H1 (cell line): Measurements from ENCODE around the gene FMO3. TPM values are rescaled to one million over a fixed set of nuclear protein-coding genes. Genes with fewer than 3 reads are reported as not detected.

ENCODE experiments used
- CTCF ChIA-PET: fragments of 300-600 bp; sonication (Branson Sonifier 250); formaldehyde crosslinking; loops from one replicate; lab custom pipeline; 2021; ENCODE audit not compliant: partially characterized antibody; lab: Charles Lee
- POLR2A ChIA-PET: fragments of 300-600 bp; sonication (Branson Sonifier 250); formaldehyde crosslinking; loops from one replicate; lab custom pipeline; 2021; ENCODE audit warnings: inconsistent platforms; ENCODE audit not compliant: partially characterized antibody; lab: Charles Lee
- DNase-seq, 2 experiments: peaks; one replicate each; pipeline versions ENCODE4 v3.0.0 to v3.0.0-alpha.2; 2010 to 2022; ENCODE audit warnings: low spot score in 2 of 2, low read depth in 1 of 2, mixed read lengths in 1 of 2
- FAIRE-seq: peaks from 2 replicates; lab custom pipeline; 2011; peaks lifted over from hg19 to GRCh38; lab: Jason Lieb, UNC
- H2AFZ ChIP-seq: 2 replicates; pipeline ENCODE4 v1.8.1; 2012; ENCODE audit warnings: low read length, inconsistent platforms
- H2AK5ac ChIP-seq: 2 replicates; pipeline ENCODE4 v1.6.1; 2013; ENCODE audit warnings: low read depth, low read length
- H2BK120ac ChIP-seq: replicated peaks from 2 replicates; pipeline ENCODE3; 2013; ENCODE audit warnings: low read depth, low read length, inconsistent platforms
- H2BK12ac ChIP-seq: 2 replicates; pipeline ENCODE4 v1.6.1; 2013; ENCODE audit warnings: low read depth, low read length
- H2BK15ac ChIP-seq: 2 replicates; pipeline ENCODE4 v1.6.1; 2013; ENCODE audit warnings: low read length
- H2BK20ac ChIP-seq: 2 replicates; pipeline ENCODE4 v1.6.1; 2013; ENCODE audit warnings: low read length
- H2BK5ac ChIP-seq: 2 replicates; pipeline ENCODE4 v1.6.1; 2013; ENCODE audit warnings: low read depth, low read length
- H3K14ac ChIP-seq: 2 replicates; pipeline ENCODE4 v1.6.1; 2013; ENCODE audit warnings: inconsistent platforms; ENCODE audit not compliant: insufficient read length
- H3K18ac ChIP-seq: 2 replicates; pipeline ENCODE4 v1.6.1; 2013; ENCODE audit warnings: low read length; ENCODE audit errors: extremely low read depth
- H3K23ac ChIP-seq: 2 replicates; pipeline ENCODE4 v1.6.1; 2013; ENCODE audit warnings: inconsistent platforms; ENCODE audit not compliant: insufficient read length
- H3K23me2 ChIP-seq: 2 replicates; pipeline ENCODE4 v1.6.1; 2013; ENCODE audit warnings: low read depth, low read length
- H3K27ac ChIP-seq: 2 replicates; pipeline ENCODE4 v1.6.1; 2011; ENCODE audit warnings: low read depth, low read length, inconsistent platforms
- H3K27me3 ChIP-seq, 4 experiments: replicated peaks in 1 of 4; 1 replicate in 1 of 4; 2 replicates in 3 of 4; pipeline versions ENCODE4 v1.6.1 to v1.8.1; 2011 to 2013; ENCODE audit warnings: low read length in 3 of 4, mild to moderate bottlenecking in 3 of 4, inconsistent platforms in 2 of 4, mixed read lengths in 2 of 4, moderate library complexity in 1 of 4; ENCODE audit not compliant: control insufficient read depth in 3 of 4, insufficient read depth in 3 of 4; ENCODE audit errors: extremely low read depth in 1 of 4
- H3K36me3 ChIP-seq, 4 experiments: 2 replicates each; pipeline versions ENCODE4 v1.6.1 to v1.8.1; 2011 to 2013; ENCODE audit warnings: mild to moderate bottlenecking in 4 of 4, low read length in 3 of 4, moderate library complexity in 2 of 4, control low read depth in 1 of 4, inconsistent platforms in 1 of 4; ENCODE audit not compliant: insufficient read depth in 4 of 4, control insufficient read depth in 2 of 4
- H3K4ac ChIP-seq: replicated peaks from 2 replicates; pipeline ENCODE3; 2013; ENCODE audit warnings: low read length, low read depth, mixed read lengths, inconsistent platforms; ENCODE audit not compliant: insufficient read length
- H3K4me1 ChIP-seq, 4 experiments: replicated peaks in 1 of 4; 1 replicate in 1 of 4; 2 replicates in 3 of 4; pipeline versions ENCODE4 v1.6.1 to v1.8.1; 2011 to 2013; ENCODE audit warnings: low read length in 3 of 4, inconsistent platforms in 2 of 4, mixed read lengths in 1 of 4; ENCODE audit not compliant: insufficient read depth in 4 of 4, control insufficient read depth in 3 of 4
- H3K4me2 ChIP-seq, 2 experiments: 2 replicates each; pipeline versions ENCODE4 v1.6.1 to v1.8.1; 2011 to 2013; ENCODE audit warnings: low read depth in 2 of 2, low read length in 2 of 2, control low read depth in 1 of 2, inconsistent platforms in 1 of 2, mild to moderate bottlenecking in 1 of 2; ENCODE audit not compliant: insufficient read depth in 1 of 2
- H3K4me3 ChIP-seq, 4 experiments: fragments of 200-600, 300-600 bp in 1 of 4; sonication (generic), shearing (Covaris generic), sonication (Bioruptor Twin) in 1 of 4; 2 replicates each; pipeline versions ENCODE4 v1.5.1 to v1.8.1; 2011 to 2016; ENCODE audit warnings: low read length in 4 of 4, low read depth in 3 of 4, control low read depth in 2 of 4, inconsistent platforms in 2 of 4, mild to moderate bottlenecking in 2 of 4, mixed read lengths in 1 of 4, moderate library complexity in 1 of 4; ENCODE audit not compliant: insufficient read depth in 2 of 4; ENCODE audit errors: extremely low read depth in 1 of 4
- H3K56ac ChIP-seq: replicated peaks from 2 replicates; pipeline ENCODE3; 2013; ENCODE audit warnings: low read depth, mild to moderate bottlenecking, mixed read lengths, low read length, inconsistent platforms; ENCODE audit not compliant: insufficient read length
- H3K79me1 ChIP-seq: 2 replicates; pipeline ENCODE4 v1.6.1; 2013; ENCODE audit warnings: low read depth, low read length, control low read depth
- H3K79me2 ChIP-seq, 2 experiments: 2 replicates each; pipeline versions ENCODE4 v1.6.1 to v1.8.1; 2012 to 2013; ENCODE audit warnings: low read length in 2 of 2, mild to moderate bottlenecking in 2 of 2, inconsistent platforms in 1 of 2; ENCODE audit not compliant: insufficient read depth in 2 of 2, control insufficient read depth in 1 of 2
- H3K9ac ChIP-seq, 4 experiments: replicated peaks in 1 of 4; 1 replicate in 1 of 4; 2 replicates in 3 of 4; pipeline versions ENCODE4 v1.6.1 to v1.8.1; 2011 to 2013; ENCODE audit warnings: low read depth in 3 of 4, low read length in 3 of 4, control low read depth in 2 of 4, mild to moderate bottlenecking in 2 of 4, moderate library complexity in 2 of 4, inconsistent platforms in 1 of 4; ENCODE audit errors: extremely low read depth in 1 of 4
- H3K9me3 ChIP-seq, 2 experiments: 2 replicates each; pipeline versions ENCODE4 v1.6.1 to v1.8.1; 2012 to 2013; ENCODE audit warnings: mild to moderate bottlenecking in 2 of 2, moderate library complexity in 2 of 2, control low read depth in 1 of 2, inconsistent platforms in 1 of 2, low read depth in 1 of 2, low read length in 1 of 2, mixed read lengths in 1 of 2; ENCODE audit not compliant: insufficient read depth in 2 of 2
- H4K20me1 ChIP-seq, 2 experiments: replicated peaks in 1 of 2; 2 replicates each; pipeline versions ENCODE3 to v1.8.1; 2011 to 2013; ENCODE audit warnings: inconsistent platforms in 2 of 2, low read length in 2 of 2, mild to moderate bottlenecking in 1 of 2; ENCODE audit not compliant: insufficient read depth in 2 of 2, control insufficient read depth in 1 of 2
- H4K5ac ChIP-seq: 2 replicates; pipeline ENCODE4 v1.6.1; 2013; ENCODE audit warnings: low read length, low read depth, mixed read lengths, inconsistent platforms; ENCODE audit not compliant: insufficient read length
- H4K8ac ChIP-seq: 2 replicates; pipeline ENCODE4 v1.8.0; 2013; ENCODE audit warnings: mild to moderate bottlenecking, moderate library complexity, low read length, inconsistent platforms; ENCODE audit not compliant: insufficient read depth; ENCODE audit errors: extremely low read depth
- H4K91ac ChIP-seq: replicated peaks from 2 replicates; pipeline ENCODE3; 2013; ENCODE audit warnings: low read length, mixed read lengths, inconsistent platforms; ENCODE audit not compliant: insufficient read length
- ATF2 ChIP-seq: IDR thresholded peaks from 2 replicates; pipeline ENCODE4 v1.6.1; 2012; ENCODE audit warnings: low read length, inconsistent platforms
- BACH1 ChIP-seq: IDR thresholded peaks from 2 replicates; pipeline ENCODE4 v1.6.1; 2012; ENCODE audit warnings: low read length, improper control_type of control experiment
- BRCA1 ChIP-seq: IDR thresholded peaks from 2 replicates; pipeline ENCODE4 v1.6.1; 2012; ENCODE audit warnings: low read depth, low read length, improper control_type of control experiment
- CEBPB ChIP-seq: IDR thresholded peaks from 2 replicates; pipeline ENCODE4 v1.6.1; 2012; ENCODE audit warnings: low read depth, low read length
- EGR1 ChIP-seq: IDR thresholded peaks from 2 replicates; pipeline ENCODE4 v1.6.1; 2011; ENCODE audit warnings: low read depth, low read length, borderline replicate concordance
- EZH2 ChIP-seq: fragments of 200-600 bp; sonication (generic); IDR thresholded peaks from 2 replicates; pipeline ENCODE4 v1.7.1; 2012; ENCODE audit warnings: low read depth, mild to moderate bottlenecking, moderate library complexity, low read length, inconsistent platforms; ENCODE audit not compliant: severe bottlenecking
- FOSL1 ChIP-seq: IDR thresholded peaks from 2 replicates; pipeline ENCODE4 v1.6.1; 2011; ENCODE audit warnings: mild to moderate bottlenecking, low read depth, low read length, moderate library complexity; ENCODE audit not compliant: insufficient read depth
- JUN ChIP-seq: IDR thresholded peaks from 2 replicates; pipeline ENCODE4 v1.6.1; 2011; ENCODE audit warnings: low read depth, mild to moderate bottlenecking, improper control_type of control experiment, low read length
- SP4 ChIP-seq: IDR thresholded peaks from 2 replicates; pipeline ENCODE4 v1.6.1; 2012; ENCODE audit warnings: low read length, inconsistent platforms
- SRF ChIP-seq: IDR thresholded peaks from 2 replicates; pipeline ENCODE4 v1.6.1; 2011; ENCODE audit warnings: mild to moderate bottlenecking, low read depth, low read length, moderate library complexity
- SUZ12 ChIP-seq: fragments of 200-600 bp; sonication (generic); IDR thresholded peaks from 2 replicates; pipeline ENCODE4 v1.6.1; 2012; ENCODE audit warnings: mild to moderate bottlenecking, inconsistent platforms, low read length, moderate library complexity, mixed read lengths
- TCF12 ChIP-seq: IDR thresholded peaks from 2 replicates; pipeline ENCODE4 v1.6.1; 2011; ENCODE audit warnings: low read depth, mild to moderate bottlenecking, low read length
- WGBS, 2 experiments: shearing (Covaris generic) in 1 of 2; methylation state at CpG; one replicate each; pipeline versions ENCODE4 v1.1.6 to v1.1.7; 2013 to 2015; ENCODE audit warnings: low lambda C conversion rate in 2 of 2, mixed read lengths in 2 of 2, inconsistent platforms in 1 of 2, low coverage in 1 of 2, missing lambda C conversion rate in 1 of 2; ENCODE audit not compliant: insufficient replicate concordance in 2 of 2, insufficient coverage in 1 of 2, insufficient read length in 1 of 2; ENCODE audit errors: extremely low coverage in 1 of 2, missing lambda C conversion rate in 1 of 2; 5-methylcytosine and 5-hydroxymethylcytosine counted together
- polyA plus RNA-seq, 7 experiments: library from polyadenylated mRNA; depleted of rRNA in 3 of 7; stranded (reverse) in 5 of 7; unstranded in 2 of 7; fragments of >200 nt in 5 of 7; fragments of 200-250 nt in 2 of 7; gene quantifications; 1 replicate in 5 of 7; 2 replicates in 1 of 7; 4 replicates in 1 of 7; pipeline versions ENCODE4 v1.2.1 to v1.2.3, GENCODE V29; 2011 to 2013; ENCODE audit warnings: missing spikeins in 2 of 7, mixed read lengths in 2 of 7
- total RNA-seq: library from RNA; stranded (reverse); fragmentation: NEBNext Ultra II Directional; extraction: Animal tissue kit (Norgen Biotek cat#: 25700); gene quantifications from 2 replicates; pipeline ENCODE4 v1.2.1, GENCODE V29; 2021

FMO3 gene
- total and polyA plus RNA-seq, 2 of the 8 experiments (the other 6 are each of a cell fraction or from before 2014, with no cell fraction given): not detected

GRCh38 chr1:171110621-171111326 lies 20.1 kb downstream of the FMO3 start:
- WGBS, 2 experiments: 90% methylated on average over 7 of the region's 7 CpGs; no CpG with 5 or more reads in 1 of the 2 experiments
- H3K4me3 ChIP-seq: no peak overlapping the region
- POLR2A ChIA-PET: no interaction called here
- TF ChIP-seq ATF2 (no peak), EGR1 (no peak), TCF12 (no peak), CEBPB (no peak), SRF (no peak), JUN (no peak), FOSL1 (no peak), SP4 (no peak), BACH1 (no peak), EZH2 (no peak), BRCA1 (no peak), SUZ12 (no peak)

More at GRCh38 chr1:171110621-171111326, 20.1 kb downstream of the FMO3 start:
- H3K18ac ChIP-seq: no peak overlapping the region
- peaks cover 0 to 3% (median 0%) of the 10 kb centered on the region in 4 experiments; a peak in 1 of 7 replicates for H3K4me1 ChIP-seq
- H4K8ac ChIP-seq: no peak overlapping the region
- no peaks in the 10 kb centered on the region for H4K20me1 ChIP-seq
- no peak overlapping the region for H2AFZ ChIP-seq
- H3K4ac ChIP-seq: no peak overlapping the region
- H3K4me2 ChIP-seq: no peak overlapping the region
- H3K23me2 ChIP-seq: no peaks in the 10 kb centered on the region
- H2BK120ac ChIP-seq: no peak overlapping the region
- no peaks in the 10 kb centered on the region for H3K9me3 ChIP-seq
- no peak overlapping the region for H3K56ac ChIP-seq
- no peak overlapping the region for H2BK15ac ChIP-seq
- no peaks in the 10 kb centered on the region for H3K79me2 ChIP-seq
- H2AK5ac ChIP-seq: no peak overlapping the region
- no peak overlapping the region for H4K91ac ChIP-seq
- H2BK20ac ChIP-seq: no peak overlapping the region
- DNase-seq: no peak
- no peaks in the 10 kb centered on the region for H3K36me3 ChIP-seq
- CTCF ChIA-PET: interaction anchor here (1.0 to 1.4 kb wide), 2 partner anchors 9 to 26 kb away, joined by 4 read pairs; no protein-coding TSS in a partner anchor
- H3K27ac ChIP-seq: no peak overlapping the region
- no peak for FAIRE-seq
- no peak overlapping the region for H3K9ac ChIP-seq
- H2BK5ac ChIP-seq: no peak overlapping the region
- no peak overlapping the region for H4K5ac ChIP-seq
- no peak overlapping the region for H3K14ac ChIP-seq
- no peak overlapping the region for H2BK12ac ChIP-seq
- H3K27me3 ChIP-seq: no peaks in the 10 kb centered on the region
- no peaks in the 10 kb centered on the region for H3K79me1 ChIP-seq
- H3K23ac ChIP-seq: no peak overlapping the region
